Measurements from ENCODE around the gene B3GALT4.

DNA sequence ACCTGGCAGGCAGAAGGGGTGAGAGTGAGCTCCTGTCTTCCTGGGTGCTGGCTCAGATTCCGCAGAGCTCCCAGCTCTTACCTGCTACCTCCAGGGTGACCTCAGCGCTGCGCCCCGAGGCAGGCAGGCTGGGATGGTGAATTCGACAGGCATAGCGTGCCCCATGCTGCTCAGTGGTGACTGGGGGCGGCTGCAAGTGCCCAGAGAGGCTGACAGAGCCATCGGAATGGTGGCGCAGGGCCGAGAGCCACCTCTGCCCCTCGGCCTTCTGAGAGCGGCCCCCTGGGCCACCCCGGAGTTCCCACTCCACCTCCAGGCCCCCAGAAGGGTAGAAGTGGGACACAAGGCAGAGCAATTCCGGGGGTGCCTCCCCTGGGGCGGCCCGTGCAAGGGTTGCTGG lies 27.3 kb downstream of the B3GALT4 start:
- TF ChIP-seq POLR2A (IDR thresholded peaks at IDR 0.05): no peak
- TF ChIP-seq, protein P1, sequence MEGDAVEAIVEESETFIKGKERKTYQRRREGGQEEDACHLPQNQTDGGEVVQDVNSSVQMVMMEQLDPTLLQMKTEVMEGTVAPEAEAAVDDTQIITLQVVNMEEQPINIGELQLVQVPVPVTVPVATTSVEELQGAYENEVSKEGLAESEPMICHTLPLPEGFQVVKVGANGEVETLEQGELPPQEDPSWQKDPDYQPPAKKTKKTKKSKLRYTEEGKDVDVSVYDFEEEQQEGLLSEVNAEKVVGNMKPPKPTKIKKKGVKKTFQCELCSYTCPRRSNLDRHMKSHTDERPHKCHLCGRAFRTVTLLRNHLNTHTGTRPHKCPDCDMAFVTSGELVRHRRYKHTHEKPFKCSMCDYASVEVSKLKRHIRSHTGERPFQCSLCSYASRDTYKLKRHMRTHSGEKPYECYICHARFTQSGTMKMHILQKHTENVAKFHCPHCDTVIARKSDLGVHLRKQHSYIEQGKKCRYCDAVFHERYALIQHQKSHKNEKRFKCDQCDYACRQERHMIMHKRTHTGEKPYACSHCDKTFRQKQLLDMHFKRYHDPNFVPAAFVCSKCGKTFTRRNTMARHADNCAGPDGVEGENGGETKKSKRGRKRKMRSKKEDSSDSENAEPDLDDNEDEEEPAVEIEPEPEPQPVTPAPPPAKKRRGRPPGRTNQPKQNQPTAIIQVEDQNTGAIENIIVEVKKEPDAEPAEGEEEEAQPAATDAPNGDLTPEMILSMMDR (IDR thresholded peaks at IDR 0.05): no peak

All from adrenal gland (tissue), 5 donors.